Uterus (tissue), 2 donors: ENCODE measurements around the gene DDX20.

Experiments
- POLR2A ChIP-seq, 2 donors: fragments of 450-650 bp; IDR thresholded peaks; one replicate each; pipeline ENCODE4 v1.6.1; 2016; ENCODE audit warnings: antibody characterized with exemption in 2 of 2, mild to moderate bottlenecking in 1 of 2, moderate library complexity in 1 of 2
- TF ChIP-seq, protein P1 (sequence below), 4 experiments: fragments of 200-600 bp in 2 of 4; fragments of 450-650 bp in 2 of 4; sonication (generic) in 2 of 4; IDR thresholded peaks; one replicate each; pipeline ENCODE4 v1.5.1; 2016 to 2019; ENCODE audit warnings: antibody characterized with exemption in 4 of 4, mild to moderate bottlenecking in 2 of 4, moderate library complexity in 1 of 4

DNA sequence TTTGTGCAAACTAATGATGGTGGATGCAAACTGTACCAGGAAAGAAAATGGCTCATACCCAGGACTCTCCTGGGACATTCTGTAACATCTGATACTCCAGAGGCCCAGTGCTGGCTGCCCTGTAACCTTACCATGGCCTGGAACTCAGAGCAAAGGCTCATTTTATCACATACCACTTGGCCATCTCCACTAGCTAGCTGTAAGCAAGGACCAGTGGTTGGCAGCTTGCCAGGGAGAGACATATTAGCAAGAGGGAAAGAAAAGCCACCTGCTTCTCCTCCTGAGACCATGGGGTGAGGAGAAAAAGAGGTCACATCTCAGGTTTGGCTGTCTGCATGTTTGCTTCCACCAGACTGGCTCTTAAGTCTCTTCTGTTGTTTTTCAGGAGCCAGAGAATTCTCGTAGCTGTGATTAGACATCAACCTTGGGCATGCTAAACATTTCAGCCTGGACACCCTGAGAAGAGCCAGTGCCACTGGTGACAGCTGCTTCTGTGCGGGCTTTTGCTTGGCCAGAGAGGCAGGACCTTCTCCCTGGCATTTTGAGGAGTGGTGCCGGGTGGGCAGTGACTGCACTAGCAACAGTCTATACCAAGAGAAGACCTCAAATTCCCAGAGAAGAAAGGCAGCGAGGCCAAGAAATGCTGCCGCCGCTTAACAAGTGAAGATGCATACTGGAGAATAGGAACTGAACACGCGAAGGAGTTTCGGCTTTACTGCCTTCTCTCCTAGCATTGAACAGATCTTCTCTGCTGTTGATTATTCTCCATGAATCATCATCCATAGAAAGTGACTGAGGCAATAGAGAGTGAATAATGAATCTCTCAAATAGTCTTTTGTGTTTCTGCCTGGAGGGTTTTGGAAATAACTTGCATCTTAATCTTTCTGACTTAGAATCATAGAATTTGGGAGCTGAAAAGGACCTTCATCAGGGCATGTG is 9.8 kb upstream of the DDX20 start:
- TF ChIP-seq, protein P1, sequence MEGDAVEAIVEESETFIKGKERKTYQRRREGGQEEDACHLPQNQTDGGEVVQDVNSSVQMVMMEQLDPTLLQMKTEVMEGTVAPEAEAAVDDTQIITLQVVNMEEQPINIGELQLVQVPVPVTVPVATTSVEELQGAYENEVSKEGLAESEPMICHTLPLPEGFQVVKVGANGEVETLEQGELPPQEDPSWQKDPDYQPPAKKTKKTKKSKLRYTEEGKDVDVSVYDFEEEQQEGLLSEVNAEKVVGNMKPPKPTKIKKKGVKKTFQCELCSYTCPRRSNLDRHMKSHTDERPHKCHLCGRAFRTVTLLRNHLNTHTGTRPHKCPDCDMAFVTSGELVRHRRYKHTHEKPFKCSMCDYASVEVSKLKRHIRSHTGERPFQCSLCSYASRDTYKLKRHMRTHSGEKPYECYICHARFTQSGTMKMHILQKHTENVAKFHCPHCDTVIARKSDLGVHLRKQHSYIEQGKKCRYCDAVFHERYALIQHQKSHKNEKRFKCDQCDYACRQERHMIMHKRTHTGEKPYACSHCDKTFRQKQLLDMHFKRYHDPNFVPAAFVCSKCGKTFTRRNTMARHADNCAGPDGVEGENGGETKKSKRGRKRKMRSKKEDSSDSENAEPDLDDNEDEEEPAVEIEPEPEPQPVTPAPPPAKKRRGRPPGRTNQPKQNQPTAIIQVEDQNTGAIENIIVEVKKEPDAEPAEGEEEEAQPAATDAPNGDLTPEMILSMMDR (IDR thresholded peaks at IDR 0.05): no peak
- TF ChIP-seq POLR2A (IDR thresholded peaks at IDR 0.05): no peak
